ENCODE results near the gene DISP2. TPM values are rescaled to one million over a fixed set of nuclear protein-coding genes. Genes with fewer than 3 reads are reported as not detected.

The DISP2 gene
- total RNA-seq, 1 experiment from 2014 or later, result 10.0 TPM

DNA sequence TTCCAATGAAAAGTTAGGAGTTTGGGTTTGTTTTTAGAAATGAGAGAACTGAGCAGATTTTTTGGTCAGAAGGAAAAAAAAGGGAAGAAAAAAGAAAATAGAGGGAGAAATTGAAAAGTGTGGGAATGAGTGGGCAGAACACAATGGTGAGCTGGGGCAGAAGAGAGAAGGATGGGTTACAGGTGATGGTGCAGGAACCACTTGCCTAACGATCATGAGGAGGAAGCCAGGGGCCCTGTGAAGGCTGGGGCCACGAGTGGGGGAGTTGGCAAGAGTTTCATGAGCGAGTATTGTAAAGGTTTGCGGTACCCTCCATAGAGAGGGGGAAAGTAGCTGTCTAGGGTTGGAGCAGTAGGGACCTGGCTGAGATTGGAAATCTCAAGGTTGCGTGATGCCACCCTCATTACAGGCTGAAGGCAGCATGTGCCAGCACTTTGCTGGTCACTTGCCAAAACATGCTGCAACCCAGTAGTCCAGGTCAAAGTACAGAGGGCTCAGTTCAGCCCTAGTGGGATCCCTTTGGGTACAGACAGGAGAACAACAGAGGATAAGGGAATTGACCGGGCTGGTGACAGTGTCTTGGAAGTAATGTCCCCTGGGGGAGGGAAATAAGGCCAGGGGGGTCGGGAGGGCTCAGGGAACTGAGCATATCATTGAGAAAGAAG, 54.2 kb downstream of the DISP2 start:
- CTCF ChIA-PET, result no interaction called here
- intact Hi-C loops (cut with micrococcal nuclease; ENCODE audit: unreplicated experiment), result no loop called here

DNA sequence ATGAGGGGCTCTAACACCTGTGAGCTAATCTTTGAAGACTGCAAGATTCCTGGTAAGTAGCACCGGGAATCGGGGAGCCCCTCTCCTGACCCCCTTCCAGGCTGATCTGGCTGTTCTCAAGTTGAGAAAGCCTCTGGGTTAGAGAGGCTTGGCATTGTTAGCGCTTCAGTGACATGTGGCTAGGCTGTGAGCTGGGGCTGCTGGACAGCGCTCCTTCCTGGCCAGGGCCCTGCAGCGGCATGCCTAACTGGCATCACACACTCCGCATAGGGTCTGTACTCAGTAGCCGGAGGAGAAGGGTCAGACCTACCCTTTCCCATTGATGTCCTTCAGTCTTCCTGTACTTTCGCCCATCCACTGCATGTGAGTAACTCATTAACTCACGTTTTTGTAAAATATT, 55.0 kb downstream of the DISP2 start:
- ChIA-PET CTCF (no interaction called here), POLR2A (no interaction called here)
- Histone ChIP-seq H3K9me3 (ENCODE audit: control insufficient read depth, insufficient read depth, low read depth, low read length) (no peaks in the 10 kb centered on the region), H3K36me3 (ENCODE audit: control insufficient read depth, insufficient read depth, low read length) (peaks cover 15% of the 10 kb centered on the region), H3K4me3 (ENCODE audit: low read depth in 2 of 2, low read length in 2 of 2) (no peak overlapping the region), H3K4me1 (ENCODE audit: control insufficient read depth, insufficient read depth, low read length) (no peaks in the 10 kb centered on the region), H3K27me3 (ENCODE audit: control insufficient read depth, insufficient read depth, low read length) (no peaks in the 10 kb centered on the region), H3K27ac (ENCODE audit: low read length) (no peak overlapping the region)
- BruUV-seq (replicated peaks), result no TSS peak
- no peak for ATAC-seq
- intact Hi-C loops (cut with micrococcal nuclease; ENCODE audit: unreplicated experiment) (no loop called here), in situ Hi-C loops (cut with HindIII; ENCODE audit: low pct_unique_long_range_greater_than_20kb, low sequenced_read_pairs) (no loop called here)
- TF ChIP-seq, protein P1, sequence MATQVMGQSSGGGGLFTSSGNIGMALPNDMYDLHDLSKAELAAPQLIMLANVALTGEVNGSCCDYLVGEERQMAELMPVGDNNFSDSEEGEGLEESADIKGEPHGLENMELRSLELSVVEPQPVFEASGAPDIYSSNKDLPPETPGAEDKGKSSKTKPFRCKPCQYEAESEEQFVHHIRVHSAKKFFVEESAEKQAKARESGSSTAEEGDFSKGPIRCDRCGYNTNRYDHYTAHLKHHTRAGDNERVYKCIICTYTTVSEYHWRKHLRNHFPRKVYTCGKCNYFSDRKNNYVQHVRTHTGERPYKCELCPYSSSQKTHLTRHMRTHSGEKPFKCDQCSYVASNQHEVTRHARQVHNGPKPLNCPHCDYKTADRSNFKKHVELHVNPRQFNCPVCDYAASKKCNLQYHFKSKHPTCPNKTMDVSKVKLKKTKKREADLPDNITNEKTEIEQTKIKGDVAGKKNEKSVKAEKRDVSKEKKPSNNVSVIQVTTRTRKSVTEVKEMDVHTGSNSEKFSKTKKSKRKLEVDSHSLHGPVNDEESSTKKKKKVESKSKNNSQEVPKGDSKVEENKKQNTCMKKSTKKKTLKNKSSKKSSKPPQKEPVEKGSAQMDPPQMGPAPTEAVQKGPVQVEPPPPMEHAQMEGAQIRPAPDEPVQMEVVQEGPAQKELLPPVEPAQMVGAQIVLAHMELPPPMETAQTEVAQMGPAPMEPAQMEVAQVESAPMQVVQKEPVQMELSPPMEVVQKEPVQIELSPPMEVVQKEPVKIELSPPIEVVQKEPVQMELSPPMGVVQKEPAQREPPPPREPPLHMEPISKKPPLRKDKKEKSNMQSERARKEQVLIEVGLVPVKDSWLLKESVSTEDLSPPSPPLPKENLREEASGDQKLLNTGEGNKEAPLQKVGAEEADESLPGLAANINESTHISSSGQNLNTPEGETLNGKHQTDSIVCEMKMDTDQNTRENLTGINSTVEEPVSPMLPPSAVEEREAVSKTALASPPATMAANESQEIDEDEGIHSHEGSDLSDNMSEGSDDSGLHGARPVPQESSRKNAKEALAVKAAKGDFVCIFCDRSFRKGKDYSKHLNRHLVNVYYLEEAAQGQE (IDR thresholded peaks at IDR 0.05; ENCODE audit: insufficient read depth in 1 of 2, low read depth in 2 of 2, low read length in 1 of 2), result peak; percentile 54 to 71; a peak in 2 of 4 replicates
- TF ChIP-seq, protein P2, sequence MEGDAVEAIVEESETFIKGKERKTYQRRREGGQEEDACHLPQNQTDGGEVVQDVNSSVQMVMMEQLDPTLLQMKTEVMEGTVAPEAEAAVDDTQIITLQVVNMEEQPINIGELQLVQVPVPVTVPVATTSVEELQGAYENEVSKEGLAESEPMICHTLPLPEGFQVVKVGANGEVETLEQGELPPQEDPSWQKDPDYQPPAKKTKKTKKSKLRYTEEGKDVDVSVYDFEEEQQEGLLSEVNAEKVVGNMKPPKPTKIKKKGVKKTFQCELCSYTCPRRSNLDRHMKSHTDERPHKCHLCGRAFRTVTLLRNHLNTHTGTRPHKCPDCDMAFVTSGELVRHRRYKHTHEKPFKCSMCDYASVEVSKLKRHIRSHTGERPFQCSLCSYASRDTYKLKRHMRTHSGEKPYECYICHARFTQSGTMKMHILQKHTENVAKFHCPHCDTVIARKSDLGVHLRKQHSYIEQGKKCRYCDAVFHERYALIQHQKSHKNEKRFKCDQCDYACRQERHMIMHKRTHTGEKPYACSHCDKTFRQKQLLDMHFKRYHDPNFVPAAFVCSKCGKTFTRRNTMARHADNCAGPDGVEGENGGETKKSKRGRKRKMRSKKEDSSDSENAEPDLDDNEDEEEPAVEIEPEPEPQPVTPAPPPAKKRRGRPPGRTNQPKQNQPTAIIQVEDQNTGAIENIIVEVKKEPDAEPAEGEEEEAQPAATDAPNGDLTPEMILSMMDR (IDR thresholded peaks at IDR 0.05), result no peak
- no peak for DNase-seq (ENCODE audit: low read depth, low spot score)

More for the DNA sequence above, 54.2 kb downstream of the DISP2 start:
- ATAC-seq (0 out of 2 replicates have a peak, but pooled peaks have one; percentile 18), DNase-seq (ENCODE audit: low read depth, low spot score) (no peak)
- no peaks in the 10 kb centered on the region for H3K27me3 ChIP-seq (ENCODE audit: control insufficient read depth, insufficient read depth, low read length)
- POLR2A ChIA-PET, result no interaction called here
- no TSS peak for BruUV-seq (replicated peaks)
- H3K36me3 ChIP-seq (ENCODE audit: control insufficient read depth, insufficient read depth, low read length), result peaks cover 15% of the 10 kb centered on the region
- in situ Hi-C loops (cut with HindIII; ENCODE audit: low pct_unique_long_range_greater_than_20kb, low sequenced_read_pairs), result no loop called here
- H3K4me1 ChIP-seq (ENCODE audit: control insufficient read depth, insufficient read depth, low read length), result no peaks in the 10 kb centered on the region
- H3K9me3 ChIP-seq (ENCODE audit: control insufficient read depth, insufficient read depth, low read depth, low read length), result no peaks in the 10 kb centered on the region
- H3K27ac ChIP-seq (ENCODE audit: low read length), result no peak overlapping the region
- TF ChIP-seq POLR2AphosphoS5 (IDR thresholded peaks at IDR 0.05; ENCODE audit: low read depth, low read length) (no peak), SIN3A (IDR thresholded peaks at IDR 0.05; ENCODE audit: borderline replicate concordance, insufficient read depth, low read depth, low read length) (no peak), TCF7L2 (IDR thresholded peaks at IDR 0.05; ENCODE audit: low read depth, low read length) (no peak)
- TF ChIP-seq, protein P1 (IDR thresholded peaks at IDR 0.05; ENCODE audit: insufficient read depth in 1 of 2, low read depth in 2 of 2, low read length in 1 of 2), result no peak
- TF ChIP-seq, protein P2 (IDR thresholded peaks at IDR 0.05), result no peak
- no peak overlapping the region for H3K4me3 ChIP-seq (ENCODE audit: low read depth in 2 of 2, low read length in 2 of 2)

Measured in Panc1 (cell line).